Stimulated activated CD4-positive, alpha-beta T cell treated with anti-CD3 and anti-CD28 coated beads, Interleukin-2, amount 100 ng/mL, for 48 hours (primary cell): ENCODE data around the gene RTN4IP1.

Experiments
- DNase-seq, 2 donors: peaks; one replicate each; pipeline ENCODE4 v3.0.0-alpha.2; 2020

The RTN4IP1 gene, protein sequence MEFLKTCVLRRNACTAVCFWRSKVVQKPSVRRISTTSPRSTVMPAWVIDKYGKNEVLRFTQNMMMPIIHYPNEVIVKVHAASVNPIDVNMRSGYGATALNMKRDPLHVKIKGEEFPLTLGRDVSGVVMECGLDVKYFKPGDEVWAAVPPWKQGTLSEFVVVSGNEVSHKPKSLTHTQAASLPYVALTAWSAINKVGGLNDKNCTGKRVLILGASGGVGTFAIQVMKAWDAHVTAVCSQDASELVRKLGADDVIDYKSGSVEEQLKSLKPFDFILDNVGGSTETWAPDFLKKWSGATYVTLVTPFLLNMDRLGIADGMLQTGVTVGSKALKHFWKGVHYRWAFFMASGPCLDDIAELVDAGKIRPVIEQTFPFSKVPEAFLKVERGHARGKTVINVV

GRCh38 chr6:106629103-106629858 is at the start of gene RTN4IP1, which contains the start of gene QRSL1:
TSS of gene RTN4IP1 (minus strand) at chr6:106629498. CDS start at chr6:106629021, 477 bp downstream.
TSS of gene QRSL1 (plus strand) at chr6:106629578. CDS start at chr6:106629682, 104 bp downstream.
- peak; percentile 72 to 73 for DNase-seq

- DNase-seq = no peak
Observed at GRCh38 chr6:106677282-106677681, 48.0 kb upstream of the RTN4IP1 start.

DNA sequence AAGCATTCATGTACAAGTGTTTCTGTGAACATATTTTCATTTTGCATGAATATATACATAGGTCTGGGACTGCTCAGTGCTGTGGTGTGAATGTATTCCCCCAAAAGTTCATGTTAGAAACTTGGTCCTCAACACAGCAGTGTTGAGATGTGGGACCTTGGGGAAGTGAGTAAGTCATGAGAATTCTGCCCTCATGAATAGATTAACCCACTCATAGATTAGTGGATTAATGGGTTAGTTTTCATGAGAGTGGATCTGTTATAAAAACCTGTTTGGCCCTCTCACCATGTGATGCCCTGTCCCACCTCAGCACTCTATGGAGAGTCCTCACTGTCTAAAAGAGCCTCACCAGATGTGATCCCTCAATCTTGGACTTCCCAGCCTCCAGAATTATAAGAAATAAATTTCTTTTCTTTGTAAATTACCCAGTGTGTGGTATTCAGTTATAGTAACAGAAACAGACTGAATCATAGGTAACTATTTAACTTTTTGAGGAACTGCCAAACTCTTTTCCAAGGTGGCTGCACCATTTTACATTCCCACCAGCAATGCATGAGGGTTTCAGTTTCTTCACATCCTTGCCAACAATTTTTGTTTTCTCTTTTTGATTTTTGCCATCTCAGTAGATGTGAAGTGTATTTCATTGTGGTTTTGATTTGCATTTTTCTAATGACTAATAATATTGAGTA is 45.4 kb upstream of the RTN4IP1 start:
- DNase-seq = no peak

DNA sequence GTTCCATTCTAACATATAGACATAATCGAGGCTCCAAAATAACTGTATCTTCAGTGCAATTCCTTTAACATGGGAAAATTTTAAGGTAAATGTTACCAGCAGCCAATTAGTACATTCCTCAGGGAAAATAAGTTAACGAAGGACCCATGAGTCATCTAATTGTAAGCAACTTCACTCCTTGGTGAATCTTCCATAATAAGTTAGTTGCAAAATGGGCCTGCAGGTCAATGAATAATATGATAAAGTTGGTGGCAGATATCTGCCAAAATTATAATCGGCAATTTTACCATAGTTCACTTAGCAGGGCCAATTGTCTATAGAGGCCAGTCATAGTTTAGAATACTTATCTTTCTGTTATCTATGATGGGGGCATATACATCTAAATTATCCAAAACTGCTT is 42.4 kb upstream of the RTN4IP1 start:
- no peak for DNase-seq

GRCh38 chr6:106670236-106670635 is 40.9 kb upstream of the RTN4IP1 start:
- no peak for DNase-seq

DNA sequence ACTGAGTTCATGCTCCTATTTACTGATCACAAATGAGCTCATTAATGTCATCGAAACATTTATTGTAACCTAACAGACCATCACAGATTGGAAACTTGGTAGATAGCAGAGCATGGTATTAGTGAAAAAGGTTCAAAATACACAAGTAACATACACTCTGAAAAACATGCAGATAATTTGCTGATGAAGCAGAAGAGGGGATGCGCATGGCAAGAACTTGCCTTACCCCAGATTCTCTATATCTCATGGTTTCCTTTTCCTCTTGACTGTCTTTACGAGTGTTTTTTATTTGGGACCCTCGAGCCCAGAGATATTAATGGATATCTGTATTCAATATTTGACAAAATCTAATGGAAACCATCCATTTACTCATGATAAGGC is 37.7 kb upstream of the RTN4IP1 start:
- no peak for DNase-seq

DNA sequence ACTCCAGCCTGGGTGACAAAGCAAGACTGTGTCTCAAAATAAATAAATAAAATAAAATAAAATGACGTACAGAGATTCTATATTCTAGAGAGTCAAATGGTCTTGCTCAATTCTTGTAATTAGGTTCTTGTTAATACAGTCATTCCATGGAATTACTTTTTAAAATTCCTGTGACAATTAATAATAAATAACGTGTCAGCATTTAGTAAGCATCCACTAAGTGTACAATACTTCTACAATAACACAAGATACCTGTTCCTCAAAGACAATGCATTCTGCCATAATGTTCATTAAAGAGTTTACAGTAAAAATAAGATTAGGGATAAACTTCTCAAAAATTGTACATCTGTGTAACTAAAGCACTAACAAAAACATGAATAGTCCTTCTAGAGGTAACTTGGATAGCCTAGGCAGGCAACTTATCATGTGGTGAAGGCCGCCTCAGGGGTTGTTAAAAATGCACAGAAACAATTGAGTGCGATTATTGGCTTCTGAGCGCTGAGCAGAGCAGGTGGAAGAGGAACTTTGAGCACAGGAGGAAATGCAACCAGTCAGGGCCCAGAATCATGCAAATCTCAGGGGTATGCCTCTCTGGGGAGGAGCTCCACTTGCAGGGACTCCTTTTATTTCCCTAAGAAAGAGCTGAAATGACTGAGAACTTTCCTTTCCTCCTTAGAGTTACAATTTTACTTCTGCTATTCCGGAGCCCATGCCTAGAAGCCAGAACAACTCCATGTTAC is 37.2 kb upstream of the RTN4IP1 start:
- DNase-seq = no peak

DNA sequence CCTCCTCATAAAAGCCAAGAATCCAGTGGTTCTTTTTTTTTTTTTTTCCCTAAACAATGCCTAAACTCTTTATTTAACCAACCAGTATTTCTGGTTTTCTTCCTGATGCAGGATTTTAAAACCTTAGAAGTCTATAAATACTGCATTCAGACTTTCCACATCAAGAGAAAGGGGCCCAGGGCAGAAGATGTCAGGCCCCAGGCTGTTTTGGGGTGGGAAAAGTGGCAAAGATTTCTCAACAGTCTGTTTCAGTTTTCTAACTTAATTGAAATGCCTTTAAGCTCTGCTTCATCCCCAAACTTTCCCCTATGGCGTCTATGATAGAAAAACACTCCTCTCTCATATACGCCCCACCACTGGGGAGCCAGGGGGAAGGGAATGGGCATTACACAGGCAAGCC is 33.2 kb upstream of the RTN4IP1 start:
- no peak for DNase-seq

GRCh38 chr6:106659859-106660258 is 30.6 kb upstream of the RTN4IP1 start:
- no peak for DNase-seq

DNA sequence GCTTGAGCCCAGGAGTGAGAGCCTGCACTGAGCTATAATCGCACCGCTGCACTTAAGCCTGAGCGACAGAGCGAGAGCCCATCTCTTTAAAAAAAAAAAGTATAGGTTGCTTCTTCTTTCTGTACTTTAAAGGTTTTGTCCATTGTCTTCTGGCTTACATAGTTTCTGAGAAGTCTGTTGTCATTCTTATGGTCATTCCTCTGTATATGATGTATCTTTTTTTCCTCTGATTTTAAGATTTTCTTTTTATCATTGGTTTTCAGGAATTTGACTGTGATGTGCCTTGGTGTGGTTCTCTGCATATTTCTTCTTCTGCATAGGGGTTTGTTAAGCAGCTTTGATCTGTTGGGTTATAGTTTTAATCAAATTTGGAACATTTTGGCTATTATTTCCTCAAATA is 29.2 kb upstream of the RTN4IP1 start:
- no peak for DNase-seq

- DNase-seq = no peak
Observed at GRCh38 chr6:106648651-106649308, 19.5 kb upstream of the RTN4IP1 start.

DNA sequence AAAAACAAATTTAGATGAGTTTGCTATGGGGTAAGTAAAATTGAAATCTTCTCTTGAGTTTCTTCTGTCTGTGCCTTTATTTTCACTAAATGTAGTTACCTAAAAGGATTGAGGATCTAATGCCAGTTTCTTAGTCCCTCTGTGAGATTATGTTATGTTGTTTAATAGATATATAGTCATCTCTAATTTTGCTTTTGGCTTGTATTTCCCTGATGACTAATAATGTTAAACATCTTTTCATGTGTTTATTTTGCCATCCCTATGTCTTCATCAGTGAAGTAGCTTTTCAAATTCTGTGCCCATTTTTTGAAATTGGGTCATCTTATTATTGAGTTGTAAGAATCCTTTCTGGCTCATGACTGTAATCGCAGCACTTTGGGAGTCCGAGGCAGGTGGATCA is 13.8 kb upstream of the RTN4IP1 start:
- no peak for DNase-seq

DNA sequence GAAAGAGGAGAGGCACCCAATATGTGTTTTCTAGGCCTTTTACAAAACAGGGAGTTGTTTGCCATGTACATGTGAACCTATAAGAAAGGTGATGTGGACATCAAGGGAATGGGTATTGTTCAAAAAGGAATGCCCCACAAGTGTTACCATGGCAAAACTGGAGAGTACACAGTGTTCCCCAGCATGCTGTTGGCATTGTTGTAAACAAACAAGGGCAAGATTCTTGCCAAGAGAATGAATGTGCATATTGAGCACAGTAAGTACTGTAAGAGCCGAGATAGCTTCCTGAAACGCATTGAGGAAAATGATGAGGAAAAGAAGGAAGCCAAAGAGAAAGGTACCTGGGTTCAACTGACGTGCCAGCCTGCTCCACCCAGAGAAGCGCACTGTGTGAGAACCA is 13.2 kb upstream of the RTN4IP1 start:
- DNase-seq = no peak

- no peak for DNase-seq
Observed at GRCh38 chr6:106639812-106640211, 10.5 kb upstream of the RTN4IP1 start.

GRCh38 chr6:106637717-106638341 is 8.5 kb upstream of the RTN4IP1 start:
- no peak for DNase-seq

DNA sequence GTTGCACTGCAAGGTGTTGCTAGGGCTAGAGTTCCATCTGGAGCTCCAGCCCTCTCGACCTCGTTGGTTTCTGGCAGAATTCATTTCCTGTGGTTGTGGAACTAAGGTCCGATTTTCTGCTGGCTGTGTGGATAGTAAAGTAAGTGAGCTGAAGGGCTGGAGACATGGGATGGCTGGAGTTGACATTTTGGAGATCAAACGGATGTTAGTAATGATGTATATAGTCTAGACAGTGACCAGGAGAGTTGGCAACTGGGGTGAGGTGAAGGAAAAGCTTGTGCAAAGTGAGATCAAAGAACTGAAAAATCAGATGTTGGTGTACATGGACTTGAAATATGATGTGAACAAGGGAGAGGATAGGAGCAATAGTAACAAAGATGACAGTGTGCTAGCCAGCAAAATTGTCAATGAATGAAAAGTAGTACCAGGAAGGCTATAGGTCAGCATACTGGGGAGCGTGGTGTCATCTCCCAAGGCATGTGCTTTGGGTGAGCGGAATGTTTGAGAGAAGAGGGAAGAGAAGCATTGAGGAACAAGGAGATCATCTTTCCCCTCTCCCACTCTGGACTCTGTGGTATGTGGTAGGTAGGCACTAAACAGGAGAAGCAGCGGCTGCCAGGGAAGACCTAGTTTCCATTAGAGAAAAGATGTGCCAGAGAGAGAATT is 7.9 kb upstream of the RTN4IP1 start:
- DNase-seq = no peak

DNA sequence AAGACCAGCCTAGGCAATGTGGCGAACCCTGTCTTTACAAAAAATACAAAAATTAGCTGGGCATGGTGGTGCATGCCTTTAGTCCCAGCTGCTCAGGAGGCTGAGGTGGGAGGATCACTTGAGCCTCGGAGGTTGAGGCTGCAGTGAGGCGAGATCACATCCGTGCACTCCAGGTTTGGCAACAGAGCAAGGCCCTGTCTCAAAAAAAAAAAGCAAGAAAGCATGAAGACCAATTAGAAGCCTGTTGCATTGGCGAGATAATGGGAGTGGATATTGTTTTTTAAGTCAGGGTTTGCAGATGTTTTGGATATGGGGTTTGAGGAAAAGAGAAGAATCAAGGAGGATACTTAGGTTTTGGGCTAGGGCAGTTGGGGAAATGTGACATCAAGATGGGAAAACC is 5.3 kb upstream of the RTN4IP1 start:
- no peak for DNase-seq

- DNase-seq = no peak
Observed at GRCh38 chr6:106631346-106631745, 2.0 kb upstream of the RTN4IP1 start.

GRCh38 chr6:106630366-106630765 is 1.1 kb upstream of the RTN4IP1 start:
- DNase-seq = no peak

DNA sequence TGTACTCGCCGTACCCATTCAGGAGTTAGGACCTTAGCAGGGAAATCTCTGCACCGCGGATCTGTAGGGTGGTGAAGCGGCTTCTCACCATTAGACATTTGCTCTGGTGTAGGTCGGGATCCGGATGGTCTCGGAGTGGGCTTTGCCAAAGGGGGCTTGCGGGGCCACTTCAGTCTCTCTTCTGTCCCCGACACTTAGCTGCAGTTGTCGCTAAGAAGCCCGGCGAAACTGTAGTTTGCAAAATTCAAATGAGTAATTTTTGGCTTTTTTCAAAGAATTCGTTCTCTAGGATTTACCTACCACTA is 513 bp upstream of the RTN4IP1 start:
- DNase-seq = no peak

GRCh38 chr6:106628658-106629102 is 618 bp downstream of the RTN4IP1 start:
- no peak for DNase-seq
